Colonic mucosa (tissue), 4 donors: Measurements from ENCODE around the gene AVPR2. TPM values are rescaled to one million over a fixed set of nuclear protein-coding genes. Genes with fewer than 3 reads are reported as not detected.

Source experiments
- DNase-seq: peaks from one replicate; pipeline ENCODE4 v3.0.0-alpha.2; 2020
- H3K27ac ChIP-seq: fragments of 200-600 bp; one replicate; pipeline ENCODE4 v1.8.0; 2021
- H3K27me3 ChIP-seq: fragments of 200-600 bp; one replicate; pipeline ENCODE4 v1.8.0; 2021
- H3K36me3 ChIP-seq: fragments of 200-600 bp; one replicate; pipeline ENCODE4 v1.8.0; 2021
- H3K4me1 ChIP-seq: fragments of 200-600 bp; one replicate; pipeline ENCODE4 v1.8.0; 2021; ENCODE audit warnings: mild to moderate bottlenecking
- H3K4me3 ChIP-seq: fragments of 200-600 bp; one replicate; pipeline ENCODE4 v1.8.0; 2021
- H3K9ac ChIP-seq, 2 donors: one replicate each; pipeline ENCODE4 v1.7.0; 2013; ENCODE audit warnings: control low read depth in 2 of 2, low read depth in 2 of 2, low read length in 2 of 2
- H3K9me3 ChIP-seq: fragments of 200-600 bp; one replicate; pipeline ENCODE4 v1.8.0; 2021
- CTCF ChIP-seq: fragments of 200-600 bp; IDR thresholded peaks from one replicate; pipeline ENCODE4 v1.8.0; 2022; ENCODE audit warnings: antibody characterized with exemption, mild to moderate bottlenecking
- intact Hi-C: fragments of 100-400 bp; cut with DNase I; formaldehyde crosslinking; loops from one replicate; pipeline ENCODE4 v1.14.1; 2022
- total RNA-seq, 2 donors: library from RNA; stranded (reverse); fragmentation: NEBNext Ultra II Directional in 1 of 2; extraction: Animal tissue kit (Norgen Biotek cat#: 25700) in 1 of 2; gene quantifications; one replicate each; pipeline ENCODE4 v1.2.1, GENCODE V29; 2021
- donor health status: healthy.
- donor health status: DM: no; HTN: no; CAD: no.
- donor health status: DM: no; HTN: no; CAD: no.

Gene AVPR2
- total RNA-seq, 2 donors from 2014 or later = 0.24 TPM; not detected in 1

GRCh38 chrX:153901753-153902140 is 2.7 kb upstream of the AVPR2 start:
- Histone ChIP-seq H3K27ac (no peak overlapping the region), H3K9ac (no peak overlapping the region), H3K4me1 (no peaks in the 10 kb centered on the region), H3K36me3 (no peaks in the 10 kb centered on the region), H3K27me3 (no peaks in the 10 kb centered on the region), H3K4me3 (no peak overlapping the region), H3K9me3 (no peaks in the 10 kb centered on the region)
- TF ChIP-seq CTCF = no peak
- intact Hi-C loops = no loop called here
- DNase-seq = no peak

- DNase-seq = no peak
- no peaks in the 10 kb centered on the region for H3K36me3 ChIP-seq
- intact Hi-C loops = no loop called here
- TF ChIP-seq CTCF = no peak
- no peak overlapping the region for H3K9ac ChIP-seq
- H3K4me1 ChIP-seq = no peaks in the 10 kb centered on the region
- H3K27me3 ChIP-seq = no peaks in the 10 kb centered on the region
- H3K4me3 ChIP-seq = no peak overlapping the region
- H3K9me3 ChIP-seq = no peaks in the 10 kb centered on the region
- no peak overlapping the region for H3K27ac ChIP-seq
Observed at GRCh38 chrX:153902385-153902784, 2.1 kb upstream of the AVPR2 start.

GRCh38 chrX:153903238-153903980 is 1.1 kb upstream of the AVPR2 start:
- H3K4me3 ChIP-seq = no peak overlapping the region
- H3K27ac ChIP-seq = no peak overlapping the region
- intact Hi-C loops = no loop called here
- no peaks in the 10 kb centered on the region for H3K4me1 ChIP-seq
- no peak for TF ChIP-seq CTCF
- H3K9me3 ChIP-seq = no peaks in the 10 kb centered on the region
- no peaks in the 10 kb centered on the region for H3K36me3 ChIP-seq
- H3K9ac ChIP-seq = no peak overlapping the region
- no peaks in the 10 kb centered on the region for H3K27me3 ChIP-seq
- DNase-seq = no peak

DNA sequence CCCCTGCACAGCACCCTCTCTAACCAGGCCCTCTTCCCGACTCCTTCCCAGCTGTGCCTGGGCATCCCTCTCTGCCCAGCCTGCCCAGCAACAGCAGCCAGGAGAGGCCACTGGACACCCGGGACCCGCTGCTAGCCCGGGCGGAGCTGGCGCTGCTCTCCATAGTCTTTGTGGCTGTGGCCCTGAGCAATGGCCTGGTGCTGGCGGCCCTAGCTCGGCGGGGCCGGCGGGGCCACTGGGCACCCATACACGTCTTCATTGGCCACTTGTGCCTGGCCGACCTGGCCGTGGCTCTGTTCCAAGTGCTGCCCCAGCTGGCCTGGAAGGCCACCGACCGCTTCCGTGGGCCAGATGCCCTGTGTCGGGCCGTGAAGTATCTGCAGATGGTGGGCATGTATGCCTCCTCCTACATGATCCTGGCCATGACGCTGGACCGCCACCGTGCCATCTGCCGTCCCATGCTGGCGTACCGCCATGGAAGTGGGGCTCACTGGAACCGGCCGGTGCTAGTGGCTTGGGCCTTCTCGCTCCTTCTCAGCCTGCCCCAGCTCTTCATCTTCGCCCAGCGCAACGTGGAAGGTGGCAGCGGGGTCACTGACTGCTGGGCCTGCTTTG is 1.1 kb downstream of the AVPR2 start:
- H3K36me3 ChIP-seq = no peaks in the 10 kb centered on the region
- no peak overlapping the region for H3K4me3 ChIP-seq
- no peak for DNase-seq
- H3K4me1 ChIP-seq = no peaks in the 10 kb centered on the region
- no peak overlapping the region for H3K27ac ChIP-seq
- H3K9me3 ChIP-seq = no peaks in the 10 kb centered on the region
- no peak for TF ChIP-seq CTCF
- no peak overlapping the region for H3K9ac ChIP-seq
- intact Hi-C loops = no loop called here
- H3K27me3 ChIP-seq = no peaks in the 10 kb centered on the region

DNA sequence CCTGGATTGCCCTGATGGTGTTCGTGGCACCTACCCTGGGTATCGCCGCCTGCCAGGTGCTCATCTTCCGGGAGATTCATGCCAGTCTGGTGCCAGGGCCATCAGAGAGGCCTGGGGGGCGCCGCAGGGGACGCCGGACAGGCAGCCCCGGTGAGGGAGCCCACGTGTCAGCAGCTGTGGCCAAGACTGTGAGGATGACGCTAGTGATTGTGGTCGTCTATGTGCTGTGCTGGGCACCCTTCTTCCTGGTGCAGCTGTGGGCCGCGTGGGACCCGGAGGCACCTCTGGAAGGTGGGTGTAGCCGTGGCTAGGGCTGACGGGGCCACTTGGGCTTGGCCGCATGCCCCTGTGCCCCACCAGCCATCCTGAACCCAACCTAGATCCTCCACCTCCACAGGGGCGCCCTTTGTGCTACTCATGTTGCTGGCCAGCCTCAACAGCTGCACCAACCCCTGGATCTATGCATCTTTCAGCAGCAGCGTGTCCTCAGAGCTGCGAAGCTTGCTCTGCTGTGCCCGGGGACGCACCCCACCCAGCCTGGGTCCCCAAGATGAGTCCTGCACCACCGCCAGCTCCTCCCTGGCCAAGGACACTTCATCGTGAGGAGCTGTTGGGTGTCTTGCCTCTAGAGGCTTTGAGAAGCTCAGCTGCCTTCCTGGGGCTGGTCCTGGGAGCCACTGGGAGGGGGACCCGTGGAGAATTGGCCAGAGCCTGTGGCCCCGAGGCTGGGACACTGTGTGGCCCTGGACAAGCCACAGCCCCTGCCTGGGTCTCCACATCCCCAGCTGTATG is 1.8 kb downstream of the AVPR2 start:
- no peak for DNase-seq

More for the DNA sequence above, 1.8 kb downstream of the AVPR2 start:
- Histone ChIP-seq H3K4me1 (no peaks in the 10 kb centered on the region), H3K27me3 (no peaks in the 10 kb centered on the region), H3K9ac (no peak overlapping the region), H3K27ac (no peak overlapping the region), H3K36me3 (no peaks in the 10 kb centered on the region), H3K9me3 (no peaks in the 10 kb centered on the region), H3K4me3 (no peak overlapping the region)
- no peak for TF ChIP-seq CTCF
- intact Hi-C loops = no loop called here
